ENCODE measurements around the gene RBPJ.

Gene RBPJ

GRCh38 chr4:26386386-26386785 lies 65.6 kb downstream of the RBPJ start:
- TF ChIP-seq CTCF (IDR thresholded peaks at IDR 0.05; ENCODE audit: low read length) (no peak), EZH2 (optimal IDR thresholded peaks at IDR 0.05; ENCODE audit: low read depth, low read length) (no peak), EZH2phosphoT487 (IDR thresholded peaks at IDR 0.05; ENCODE audit: low read length) (no peak)
- Histone ChIP-seq H3K9me2 (replicated peaks; ENCODE audit: insufficient read depth, low read length) (no peaks in the 10 kb centered on the region), H3K27ac (ENCODE audit: low read length) (no peak overlapping the region), H3K4me3 (ENCODE audit: low read length) (no peak overlapping the region), H2AFZ (ENCODE audit: low read length) (no peak overlapping the region), H3K9me3 (replicated peaks; ENCODE audit: insufficient read depth, low read length) (no peaks in the 10 kb centered on the region), H3K9ac (ENCODE audit: low read length) (no peak overlapping the region), H3K27me3 (replicated peaks; ENCODE audit: insufficient read depth, low read length) (no peaks in the 10 kb centered on the region), H3F3A (ENCODE audit: insufficient read depth, low read length) (no peaks in the 10 kb centered on the region), H3K79me2 (ENCODE audit: low read length) (peaks cover 16% of the 10 kb centered on the region), H3K4me2 (ENCODE audit: low read depth, low read length) (no peak overlapping the region), H3K36me3 (replicated peaks; ENCODE audit: insufficient read depth, low read length) (peaks cover 3% of the 10 kb centered on the region; the same call in 1 of the 2 replicates), H3K4me1 (ENCODE audit: low read length) (0 out of 2 replicates have a peak, but pooled peaks cover 2% of the 10 kb centered on the region), H4K20me1 (ENCODE audit: insufficient read depth, low read length) (no peaks in the 10 kb centered on the region)
- no peak for DNase-seq

GRCh38 chr4:26388671-26389070 lies 67.9 kb downstream of the RBPJ start:
- Histone ChIP-seq H4K20me1 (ENCODE audit: insufficient read depth, low read length) (no peaks in the 10 kb centered on the region), H3K4me2 (ENCODE audit: low read depth, low read length) (no peak overlapping the region), H3F3A (ENCODE audit: insufficient read depth, low read length) (no peaks in the 10 kb centered on the region), H3K27ac (ENCODE audit: low read length) (no peak overlapping the region), H3K79me2 (ENCODE audit: low read length) (no peaks in the 10 kb centered on the region), H3K4me3 (ENCODE audit: low read length) (no peak overlapping the region), H2AFZ (ENCODE audit: low read length) (no peak overlapping the region), H3K9ac (ENCODE audit: low read length) (no peak overlapping the region), H3K4me1 (ENCODE audit: low read length) (no peaks in the 10 kb centered on the region), H3K27me3 (replicated peaks; ENCODE audit: insufficient read depth, low read length) (no peaks in the 10 kb centered on the region), H3K36me3 (replicated peaks; ENCODE audit: insufficient read depth, low read length) (peaks cover 3% of the 10 kb centered on the region; the same call in 1 of the 2 replicates), H3K9me2 (replicated peaks; ENCODE audit: insufficient read depth, low read length) (no peaks in the 10 kb centered on the region), H3K9me3 (replicated peaks; ENCODE audit: insufficient read depth, low read length) (no peaks in the 10 kb centered on the region)
- DNase-seq = no peak
- TF ChIP-seq CTCF (IDR thresholded peaks at IDR 0.05; ENCODE audit: low read length) (no peak), EZH2 (optimal IDR thresholded peaks at IDR 0.05; ENCODE audit: low read depth, low read length) (no peak), EZH2phosphoT487 (IDR thresholded peaks at IDR 0.05; ENCODE audit: low read length) (no peak)

- Histone ChIP-seq H3F3A (ENCODE audit: insufficient read depth, low read length) (peaks cover 1% of the 10 kb centered on the region), H3K4me2 (ENCODE audit: low read depth, low read length) (no peak overlapping the region), H3K79me2 (ENCODE audit: low read length) (no peaks in the 10 kb centered on the region), H3K4me3 (ENCODE audit: low read length) (no peak overlapping the region), H3K9me3 (replicated peaks; ENCODE audit: insufficient read depth, low read length) (no peaks in the 10 kb centered on the region), H4K20me1 (ENCODE audit: insufficient read depth, low read length) (no peaks in the 10 kb centered on the region), H2AFZ (ENCODE audit: low read length) (no peak overlapping the region), H3K9ac (ENCODE audit: low read length) (no peak overlapping the region), H3K27ac (ENCODE audit: low read length) (no peak overlapping the region), H3K27me3 (replicated peaks; ENCODE audit: insufficient read depth, low read length) (no peaks in the 10 kb centered on the region), H3K9me2 (replicated peaks; ENCODE audit: insufficient read depth, low read length) (no peaks in the 10 kb centered on the region), H3K36me3 (replicated peaks; ENCODE audit: insufficient read depth, low read length) (no peaks in the 10 kb centered on the region), H3K4me1 (ENCODE audit: low read length) (peaks cover 9% of the 10 kb centered on the region)
- TF ChIP-seq CTCF (IDR thresholded peaks at IDR 0.05; ENCODE audit: low read length) (no peak), EZH2phosphoT487 (IDR thresholded peaks at IDR 0.05; ENCODE audit: low read length) (no peak), EZH2 (optimal IDR thresholded peaks at IDR 0.05; ENCODE audit: low read depth, low read length) (no peak)
- no peak for DNase-seq
Measured at GRCh38 chr4:26397086-26397485, 76.3 kb downstream of the RBPJ start.

All from MM.1S (cell line).